ENCODE results near the gene DEFB108B. TPM values are rescaled to one million over a fixed set of nuclear protein-coding genes. Genes with fewer than 3 reads are reported as not detected.
"Not testable (repeated sequence)": the region's sequence is repeated elsewhere in the genome, so short reads cannot be mapped to it uniquely, and the experiment has no call there.

The DEFB108B gene, protein sequence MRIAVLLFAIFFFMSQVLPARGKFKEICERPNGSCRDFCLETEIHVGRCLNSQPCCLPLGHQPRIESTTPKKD
- not detected in 2 replicates for total RNA-seq (2014; rRNA removed; shearing (Covaris generic); ENCODE audit: low replicate concordance)

DNA sequence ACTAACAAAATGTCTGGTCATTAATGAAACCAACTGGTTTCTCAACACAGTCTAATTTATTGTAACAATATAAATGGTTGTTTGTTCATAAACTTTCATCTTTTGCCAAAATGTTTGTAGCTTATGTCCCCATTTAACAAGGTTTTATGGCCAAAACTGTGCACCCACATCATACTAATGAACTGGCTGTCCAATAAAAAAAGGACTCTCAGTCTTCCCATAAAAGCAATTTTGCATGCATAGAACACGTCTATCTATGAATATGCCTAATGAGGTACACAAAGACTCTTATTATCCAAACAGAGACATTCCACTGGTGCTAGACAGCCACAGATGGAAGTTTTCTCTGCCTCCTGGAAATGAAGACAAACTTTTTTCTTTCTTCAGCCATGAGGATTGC, at the start of gene DEFB108B:
Gene DEFB108B (plus strand): TSS at position 390 of the 400 bp plus-strand sequence. CDS start 0 bp downstream, at position 390.
- not testable (repeated sequence) for H3K27ac ChIP-seq (ENCODE audit: low read length); H3K9me2 ChIP-seq (replicated peaks; ENCODE audit: insufficient read depth, low read length); H3K27me3 ChIP-seq (ENCODE audit: low read length); H3K36me3 ChIP-seq (ENCODE audit: insufficient read depth, low read length); H2AFZ ChIP-seq (ENCODE audit: low read length); H3K4me3 ChIP-seq (ENCODE audit: low read length); H3K4me1 ChIP-seq (ENCODE audit: low read length); H3K79me2 ChIP-seq (ENCODE audit: low read length); H3K9ac ChIP-seq (ENCODE audit: low read length); H3K9me3 ChIP-seq (ENCODE audit: low read length); H3K4me2 ChIP-seq (ENCODE audit: low read depth, low read length, poor library complexity, severe bottlenecking); DNase-seq; H4K20me1 ChIP-seq (ENCODE audit: insufficient read depth, low read depth, low read length)

DNA sequence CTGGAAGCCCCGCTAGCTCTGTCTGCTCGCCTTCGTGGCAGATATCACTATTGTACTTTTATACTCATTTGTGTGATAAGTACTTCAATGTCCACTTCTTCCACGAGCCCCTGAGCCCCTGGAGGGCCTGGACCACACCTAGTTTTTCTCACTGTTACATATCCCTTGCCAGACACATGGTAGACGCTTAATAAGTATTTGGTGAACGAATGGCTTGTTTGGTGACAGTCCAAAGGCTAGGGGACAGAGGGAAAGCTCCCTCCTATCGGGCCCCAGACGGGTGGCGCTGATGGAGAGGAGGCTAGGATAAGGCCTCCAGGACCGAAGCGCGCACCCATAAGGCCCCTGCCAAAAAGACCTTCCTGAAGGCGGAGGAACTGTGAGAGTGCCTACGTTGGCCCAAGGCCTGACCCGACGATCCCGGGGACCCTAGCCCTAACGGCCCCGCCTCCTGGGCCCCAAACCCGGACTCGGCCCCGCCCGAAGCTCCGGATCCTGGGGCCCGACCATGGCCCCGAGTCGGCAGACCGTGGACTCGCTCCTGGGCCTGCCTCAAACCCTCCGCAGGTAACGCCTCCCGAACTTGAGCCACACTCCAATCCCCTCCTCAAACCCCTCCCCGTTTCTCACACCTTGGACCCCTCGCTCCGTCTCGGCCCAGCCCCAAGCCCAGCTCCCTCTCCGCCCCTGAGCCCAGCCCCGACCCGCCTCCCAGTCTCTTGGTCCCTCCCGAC, 46.7 kb upstream of the DEFB108B start:
- Histone ChIP-seq H3K4me2 (ENCODE audit: low read depth, low read length, poor library complexity, severe bottlenecking) (peak overlapping the region; percentile 59), H3K4me3 (ENCODE audit: low read length) (peak overlapping the region; percentile 47; the same call in 1 of the 2 replicates), H3K4me1 (ENCODE audit: low read length) (peaks cover 17% of the 10 kb centered on the region)
- H3K9ac ChIP-seq (ENCODE audit: low read length); H3K9me3 ChIP-seq (ENCODE audit: low read length); H4K20me1 ChIP-seq (ENCODE audit: insufficient read depth, low read depth, low read length); H3K9me2 ChIP-seq (replicated peaks; ENCODE audit: insufficient read depth, low read length); H3K36me3 ChIP-seq (ENCODE audit: insufficient read depth, low read length); H3K27ac ChIP-seq (ENCODE audit: low read length); H3K27me3 ChIP-seq (ENCODE audit: low read length); H2AFZ ChIP-seq (ENCODE audit: low read length); H3K79me2 ChIP-seq (ENCODE audit: low read length): not testable (repeated sequence)
- peak; percentile 87 for DNase-seq

DNA sequence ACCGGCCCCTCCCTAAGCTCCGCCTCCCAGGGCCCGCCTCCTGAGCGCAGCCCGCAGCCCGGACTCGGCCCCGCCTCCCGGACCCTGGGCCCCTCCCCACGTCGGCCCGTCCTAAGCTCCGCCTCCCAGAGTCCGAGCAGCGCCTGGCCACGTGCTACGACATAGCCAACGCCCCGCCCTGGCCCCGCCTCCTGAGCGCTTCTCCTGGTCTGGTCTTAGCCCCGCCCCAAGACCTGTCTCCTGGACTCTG, 46.2 kb upstream of the DEFB108B start:
- H4K20me1 ChIP-seq (ENCODE audit: insufficient read depth, low read depth, low read length); H3K79me2 ChIP-seq (ENCODE audit: low read length); H2AFZ ChIP-seq (ENCODE audit: low read length); H3K36me3 ChIP-seq (ENCODE audit: insufficient read depth, low read length); H3K27ac ChIP-seq (ENCODE audit: low read length); H3K9me2 ChIP-seq (replicated peaks; ENCODE audit: insufficient read depth, low read length); H3K27me3 ChIP-seq (ENCODE audit: low read length); H3K9me3 ChIP-seq (ENCODE audit: low read length): not testable (repeated sequence)
- peak; percentile 99 for DNase-seq
- peak overlapping the region; percentile 64 for H3K9ac ChIP-seq (ENCODE audit: low read length)
- peaks cover 17% of the 10 kb centered on the region for H3K4me1 ChIP-seq (ENCODE audit: low read length)
- peak overlapping the region; percentile 56 for H3K4me2 ChIP-seq (ENCODE audit: low read depth, low read length, poor library complexity, severe bottlenecking)
- peak overlapping the region; percentile 73; the same call in 1 of the 2 replicates for H3K4me3 ChIP-seq (ENCODE audit: low read length)

DNA sequence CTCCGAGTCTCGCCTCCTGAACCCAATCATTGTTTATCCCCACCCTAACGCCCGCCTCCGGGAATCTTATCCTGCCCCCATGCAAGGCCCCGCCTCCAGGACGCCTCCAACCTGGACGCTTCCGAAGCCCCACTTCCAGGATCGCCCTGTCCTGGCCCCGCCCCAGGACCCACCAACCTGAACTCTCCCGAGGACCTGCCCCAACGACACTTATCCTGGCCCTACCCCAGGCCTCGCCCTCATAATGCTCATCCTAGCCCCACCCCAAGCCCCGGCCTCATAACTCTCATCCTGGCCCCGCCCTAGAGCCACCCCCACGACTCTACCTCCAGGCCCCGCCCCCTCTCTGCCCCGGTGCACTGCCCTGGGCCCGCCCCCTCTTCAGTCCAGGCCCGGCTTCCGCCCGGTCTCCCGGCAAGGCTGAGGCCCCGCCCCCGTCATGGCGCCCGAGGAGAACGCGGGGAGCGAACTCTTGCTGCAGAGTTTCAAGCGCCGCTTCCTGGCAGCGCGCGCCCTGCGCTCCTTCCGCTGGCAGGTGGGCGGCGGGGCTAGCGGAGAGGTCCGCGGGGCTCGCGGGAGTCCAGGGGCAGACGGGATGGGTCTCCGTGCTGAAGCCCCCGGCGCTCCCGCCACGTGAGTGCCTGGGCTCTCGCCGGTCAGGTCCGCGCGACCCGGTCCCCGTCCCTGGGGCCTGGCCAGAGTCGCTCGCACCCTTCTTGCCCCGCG, 45.7 kb upstream of the DEFB108B start:
- Histone ChIP-seq H2AFZ (ENCODE audit: low read length) (no peak overlapping the region), H3K27ac (ENCODE audit: low read length) (peak overlapping the region; percentile 61), H3K9ac (ENCODE audit: low read length) (peak overlapping the region; percentile 82), H3K9me3 (ENCODE audit: low read length) (no peaks in the 10 kb centered on the region), H3K36me3 (ENCODE audit: insufficient read depth, low read length) (no peaks in the 10 kb centered on the region), H3K9me2 (replicated peaks; ENCODE audit: insufficient read depth, low read length) (no peaks in the 10 kb centered on the region), H3K4me1 (ENCODE audit: low read length) (peaks cover 17% of the 10 kb centered on the region), H3K27me3 (ENCODE audit: low read length) (no peaks in the 10 kb centered on the region), H4K20me1 (ENCODE audit: insufficient read depth, low read depth, low read length) (no peaks in the 10 kb centered on the region), H3K4me3 (ENCODE audit: low read length) (peak overlapping the region; percentile 73), H3K79me2 (ENCODE audit: low read length) (0 out of 2 replicates have a peak, but pooled peaks cover 2% of the 10 kb centered on the region), H3K4me2 (ENCODE audit: low read depth, low read length, poor library complexity, severe bottlenecking) (peak overlapping the region; percentile 72)
- peak; percentile 97 for DNase-seq

DNA sequence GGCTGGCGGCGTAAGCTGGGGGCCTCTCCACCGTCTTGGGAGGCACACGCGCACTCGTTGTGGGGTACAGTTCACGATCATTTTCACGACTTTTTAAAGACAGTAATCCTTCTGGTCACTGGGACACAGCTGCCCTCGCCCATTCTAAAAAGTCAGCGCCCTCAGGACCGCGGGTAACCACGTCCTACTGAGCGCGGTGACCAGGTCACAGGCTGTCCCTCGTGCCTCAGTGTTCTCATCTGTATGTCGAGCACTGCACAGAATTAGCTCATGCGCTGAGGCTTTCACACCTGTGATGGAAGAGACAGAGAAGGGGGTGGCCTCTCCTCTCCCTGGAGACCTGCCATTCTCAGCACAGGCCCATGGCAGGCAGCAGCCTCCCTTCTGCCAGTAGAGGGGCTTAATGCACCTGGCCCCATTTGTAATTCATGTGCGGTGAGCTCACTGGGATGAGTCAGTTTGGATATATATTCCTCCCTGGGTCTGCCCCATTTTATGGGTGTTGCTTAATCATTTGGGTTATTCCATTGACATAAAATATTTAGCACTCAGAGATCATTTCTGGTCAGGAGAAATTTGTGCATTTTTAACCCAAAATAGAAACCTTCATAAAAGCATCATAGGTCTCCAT, 45.1 kb upstream of the DEFB108B start:
- not testable (repeated sequence) for H3K36me3 ChIP-seq (ENCODE audit: insufficient read depth, low read length); H3K9me2 ChIP-seq (replicated peaks; ENCODE audit: insufficient read depth, low read length); H2AFZ ChIP-seq (ENCODE audit: low read length); H3K79me2 ChIP-seq (ENCODE audit: low read length); H3K27me3 ChIP-seq (ENCODE audit: low read length); H3K9me3 ChIP-seq (ENCODE audit: low read length); H4K20me1 ChIP-seq (ENCODE audit: insufficient read depth, low read depth, low read length)
- Histone ChIP-seq H3K4me1 (ENCODE audit: low read length) (peaks cover 17% of the 10 kb centered on the region), H3K4me2 (ENCODE audit: low read depth, low read length, poor library complexity, severe bottlenecking) (peak overlapping the region; percentile 72), H3K27ac (ENCODE audit: low read length) (peak overlapping the region; percentile 61), H3K4me3 (ENCODE audit: low read length) (peak overlapping the region; percentile 73), H3K9ac (ENCODE audit: low read length) (peak overlapping the region; percentile 82)
- peak; percentile 82 for DNase-seq

DNA sequence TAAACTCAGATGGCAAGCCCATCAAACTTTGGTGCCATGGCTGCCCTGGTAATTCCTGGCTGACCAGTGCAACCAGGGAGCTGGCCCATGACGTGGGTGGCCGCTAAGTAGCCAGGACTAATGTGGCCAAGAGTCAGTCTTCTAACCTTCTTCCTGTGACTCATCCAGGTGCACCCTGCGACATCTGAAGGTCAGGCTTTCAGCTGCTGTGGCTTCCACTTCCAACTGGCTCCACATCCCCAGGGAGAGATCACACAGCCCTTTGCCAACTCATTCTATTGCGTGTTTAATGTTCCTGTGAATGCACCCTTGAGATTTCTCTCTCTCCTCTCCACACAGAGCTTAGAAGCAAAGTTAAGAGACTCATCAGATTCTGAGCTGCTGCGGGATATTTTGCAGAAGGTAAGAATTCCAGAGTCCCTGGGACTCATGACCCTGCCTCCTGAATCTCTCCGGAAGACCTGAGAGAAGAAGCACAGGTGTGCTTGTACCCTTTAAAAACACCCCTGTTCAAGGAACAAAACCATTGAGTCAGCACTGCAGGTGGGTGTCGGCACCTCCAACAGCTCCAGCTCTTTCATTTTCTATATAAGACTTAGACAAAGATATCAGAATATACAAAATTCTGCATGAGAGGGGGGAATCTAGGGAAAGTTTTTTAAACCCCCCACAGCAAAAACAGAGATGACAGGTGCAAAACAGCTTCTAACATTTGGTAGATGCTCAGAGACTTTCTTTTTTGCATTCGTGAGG, 43.4 kb upstream of the DEFB108B start:
- H3K27me3 ChIP-seq (ENCODE audit: low read length); H4K20me1 ChIP-seq (ENCODE audit: insufficient read depth, low read depth, low read length); H3K4me3 ChIP-seq (ENCODE audit: low read length); H3K9ac ChIP-seq (ENCODE audit: low read length); H3K79me2 ChIP-seq (ENCODE audit: low read length); H3K36me3 ChIP-seq (ENCODE audit: insufficient read depth, low read length); H3K9me2 ChIP-seq (replicated peaks; ENCODE audit: insufficient read depth, low read length); H3K27ac ChIP-seq (ENCODE audit: low read length); H3K9me3 ChIP-seq (ENCODE audit: low read length); H3K4me2 ChIP-seq (ENCODE audit: low read depth, low read length, poor library complexity, severe bottlenecking); H2AFZ ChIP-seq (ENCODE audit: low read length): not testable (repeated sequence)
- DNase-seq, result peak; percentile 34
- peaks cover 17% of the 10 kb centered on the region for H3K4me1 ChIP-seq (ENCODE audit: low read length)

DNA sequence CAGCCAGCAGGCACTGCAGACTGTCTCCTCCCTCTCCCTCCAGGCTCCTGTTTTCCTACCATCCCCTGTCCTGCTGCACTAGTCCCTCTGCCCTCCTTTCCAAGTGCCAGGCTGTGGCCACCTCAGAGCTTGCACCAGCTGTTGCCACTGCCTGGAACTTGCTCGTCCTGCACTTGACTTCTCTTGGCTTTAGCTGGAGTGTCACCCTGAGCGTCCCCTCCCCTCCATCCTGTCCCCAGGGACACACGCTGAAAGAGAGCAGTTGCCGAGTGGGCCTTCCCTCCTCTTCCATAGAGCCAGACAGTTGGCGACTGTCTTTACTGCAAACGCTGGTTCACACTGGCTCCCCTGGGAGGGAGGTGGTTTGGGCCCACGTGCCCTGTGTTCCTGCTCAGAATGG, 41.9 kb upstream of the DEFB108B start:
- not testable (repeated sequence) for H3K36me3 ChIP-seq (ENCODE audit: insufficient read depth, low read length); H2AFZ ChIP-seq (ENCODE audit: low read length); H3K9ac ChIP-seq (ENCODE audit: low read length); H3K79me2 ChIP-seq (ENCODE audit: low read length); H3K4me2 ChIP-seq (ENCODE audit: low read depth, low read length, poor library complexity, severe bottlenecking); H3K27me3 ChIP-seq (ENCODE audit: low read length); H3K4me3 ChIP-seq (ENCODE audit: low read length); H3K9me2 ChIP-seq (replicated peaks; ENCODE audit: insufficient read depth, low read length); H4K20me1 ChIP-seq (ENCODE audit: insufficient read depth, low read depth, low read length); H3K27ac ChIP-seq (ENCODE audit: low read length); H3K9me3 ChIP-seq (ENCODE audit: low read length)
- peaks cover 17% of the 10 kb centered on the region for H3K4me1 ChIP-seq (ENCODE audit: low read length)
- DNase-seq, result peak; percentile 40
